SK-N-MC (cell line): Measurements from ENCODE around the gene KCNQ1.

Source experiments
- EZH2 ChIP-seq: fragments of 200-600 bp; sonication (generic); IDR thresholded peaks from one replicate; pipeline ENCODE4 v1.6.1; 2017; ENCODE audit warnings: antibody characterized with exemption
- POLR2AphosphoS5 ChIP-seq: IDR thresholded peaks from 2 replicates; pipeline ENCODE4 v1.6.1; 2012; ENCODE audit warnings: mild to moderate bottlenecking, low read depth, low read length, borderline replicate concordance

DNA sequence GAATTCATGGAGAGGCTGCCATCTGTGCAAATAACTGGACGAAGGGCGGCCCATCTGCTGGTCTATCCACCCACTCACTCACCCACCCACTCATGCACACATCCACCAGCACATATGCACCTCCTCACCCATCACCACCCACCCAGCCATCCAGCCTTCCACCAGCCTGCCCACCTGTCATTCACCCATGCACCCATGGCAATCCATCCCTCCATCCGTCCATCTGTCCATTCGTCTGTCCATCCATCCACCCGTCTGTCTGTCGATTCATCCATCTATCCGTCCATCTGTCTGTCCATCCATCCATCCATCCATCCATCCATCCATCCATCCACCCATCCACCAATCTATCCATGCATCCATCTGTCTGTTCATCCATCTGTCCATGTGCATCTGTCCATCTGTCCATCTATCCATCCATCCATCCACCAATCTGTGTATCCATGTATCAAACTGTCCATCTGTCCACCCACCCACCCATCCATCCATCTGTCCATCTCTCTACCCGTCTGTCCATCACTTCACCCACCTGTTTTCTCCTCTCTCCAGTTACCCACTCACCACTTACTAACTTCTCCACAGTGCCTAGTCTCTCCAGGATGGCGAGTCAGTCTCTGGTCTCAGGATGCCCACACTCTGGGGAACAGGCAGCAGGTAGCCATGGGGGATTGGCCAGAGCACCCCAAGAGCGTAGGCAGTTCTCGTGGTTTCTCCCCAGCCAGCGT lies 9.4 kb upstream of the KCNQ1 start:
- TF ChIP-seq EZH2 (no peak), POLR2AphosphoS5 (no peak)
